ENCODE measurements around the gene LCE3D.
"Not testable (repeated sequence)": the region's sequence is repeated elsewhere in the genome, so short reads cannot be mapped to it uniquely, and the experiment has no call there.

LCE3D gene, protein sequence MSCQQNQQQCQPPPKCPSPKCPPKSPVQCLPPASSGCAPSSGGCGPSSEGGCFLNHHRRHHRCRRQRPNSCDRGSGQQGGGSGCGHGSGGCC

DNA sequence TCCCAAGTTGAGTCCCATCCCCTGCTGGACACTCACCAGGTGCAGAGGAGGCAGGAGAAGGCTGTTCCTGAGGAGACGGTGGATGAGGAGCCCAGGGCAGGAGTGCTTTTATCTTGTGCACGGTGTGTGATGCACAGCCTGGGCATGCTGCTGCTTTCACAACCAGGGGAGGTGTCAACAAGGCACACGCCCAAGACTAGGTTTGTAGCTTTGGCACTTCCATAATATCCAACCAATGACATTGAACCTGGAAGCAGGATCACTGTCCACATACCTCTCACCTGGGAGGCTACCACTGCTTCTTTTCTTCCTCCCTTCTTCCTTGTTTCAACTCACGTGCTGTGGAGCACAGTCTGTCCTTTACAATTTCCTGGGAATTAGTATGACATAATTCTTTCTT is at the start of gene LCE3D:
Gene LCE3D (minus strand): TSS at position 84 of the 400 bp plus-strand sequence. CDS start 580 bp downstream, outside the sequence.
- DNase-seq (ENCODE audit: low read depth) = no peak

DNA sequence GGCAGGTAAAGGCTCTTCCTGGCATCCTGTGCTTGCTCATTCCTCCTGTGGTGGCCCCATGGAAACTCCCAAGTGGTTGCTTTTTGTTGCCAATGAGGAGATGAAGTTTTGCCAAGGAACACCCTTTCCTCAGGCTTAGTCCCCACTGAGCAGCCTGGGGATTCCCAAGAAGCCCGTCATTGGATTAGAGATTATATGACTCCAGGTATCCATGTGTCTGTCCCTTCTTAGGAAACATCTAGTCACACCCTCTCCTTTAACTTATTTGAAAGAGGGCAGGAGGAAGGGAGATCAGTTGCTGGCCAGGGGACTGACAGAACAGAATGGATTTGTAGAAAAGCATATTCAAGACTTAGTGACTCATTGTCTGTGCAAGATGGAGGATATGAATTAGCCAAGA is 46.4 kb upstream of the LCE3D start:
- no peak for DNase-seq (ENCODE audit: low read depth)

DNA sequence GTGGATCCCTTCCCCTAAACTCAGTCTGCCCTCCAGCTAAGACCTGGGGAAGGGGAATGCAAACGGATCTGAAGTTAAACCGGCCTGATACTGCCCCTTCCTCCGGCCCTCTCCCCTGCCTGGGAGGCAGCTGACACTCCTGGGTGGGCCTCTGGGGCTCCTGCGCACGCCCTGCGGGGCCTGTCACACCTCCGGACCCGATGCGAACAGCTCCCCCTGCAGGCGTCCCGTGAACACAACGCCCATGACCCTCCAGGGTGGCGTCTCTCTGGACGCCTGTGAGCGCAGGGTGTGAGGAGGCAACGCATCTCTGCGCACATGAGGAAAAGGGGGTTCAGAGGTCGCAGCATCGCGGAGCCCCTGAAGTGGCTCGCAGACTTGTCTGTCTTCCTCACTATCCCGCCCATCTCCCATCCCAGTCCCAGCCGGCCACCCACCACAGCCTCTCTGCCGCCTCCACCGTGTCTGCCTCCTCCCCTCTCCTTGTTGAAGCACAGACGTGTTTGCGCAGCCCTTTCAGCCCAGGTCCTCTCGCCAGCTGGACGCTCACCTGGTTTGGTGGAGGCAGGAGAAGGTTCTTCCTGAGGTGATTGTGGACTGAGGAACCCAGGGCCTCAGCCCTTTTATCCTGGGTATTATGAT is 43.0 kb upstream of the LCE3D start:
- no peak for DNase-seq (ENCODE audit: low read depth)

DNA sequence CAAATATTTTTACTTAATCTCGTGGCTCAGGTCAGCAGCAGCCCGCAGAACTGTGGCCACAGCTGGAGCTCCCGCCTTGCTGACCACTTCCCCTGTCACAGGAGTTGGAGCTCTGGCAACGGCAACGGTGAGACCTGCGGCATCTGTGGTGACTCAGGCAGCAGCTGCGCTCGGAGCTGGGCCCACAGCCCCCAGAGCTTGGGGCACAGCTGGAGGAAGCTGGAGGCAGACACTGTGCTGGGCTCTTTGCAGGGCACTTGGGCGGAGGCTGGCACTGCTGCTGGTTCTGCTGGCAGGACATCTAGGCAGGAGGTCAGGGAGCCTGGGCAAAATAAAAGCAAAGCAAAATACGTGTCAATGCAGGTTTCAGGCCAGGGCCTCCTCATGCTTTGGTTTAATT is 42.5 kb upstream of the LCE3D start, which contains the start of gene LCE3A:
Gene LCE3A (minus strand): TSS at position 301 of the 400 bp plus-strand sequence. CDS start 0 bp downstream, at position 301.
- DNase-seq (ENCODE audit: low read depth) = no peak

DNA sequence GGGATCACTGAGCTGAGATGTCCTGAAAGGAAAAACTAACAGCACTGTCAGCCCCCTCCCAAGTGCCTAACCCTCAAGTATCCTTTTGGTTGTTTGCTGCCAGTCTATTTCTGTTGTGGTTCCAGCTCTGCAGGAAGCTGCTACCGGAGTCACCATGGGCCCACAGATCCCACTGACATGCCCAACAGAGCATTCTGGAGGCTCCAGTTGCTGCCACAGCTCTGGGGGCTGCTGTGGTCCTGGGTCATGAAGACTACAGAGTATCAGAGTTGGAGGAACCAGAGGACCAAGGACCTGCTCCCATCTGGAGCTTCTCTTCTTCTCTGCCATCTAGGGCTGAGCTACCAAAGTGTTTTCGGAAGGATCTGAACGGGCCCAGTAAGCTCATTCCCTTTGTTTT is 41.7 kb upstream of the LCE3D start:
- DNase-seq (ENCODE audit: low read depth) = no peak

DNA sequence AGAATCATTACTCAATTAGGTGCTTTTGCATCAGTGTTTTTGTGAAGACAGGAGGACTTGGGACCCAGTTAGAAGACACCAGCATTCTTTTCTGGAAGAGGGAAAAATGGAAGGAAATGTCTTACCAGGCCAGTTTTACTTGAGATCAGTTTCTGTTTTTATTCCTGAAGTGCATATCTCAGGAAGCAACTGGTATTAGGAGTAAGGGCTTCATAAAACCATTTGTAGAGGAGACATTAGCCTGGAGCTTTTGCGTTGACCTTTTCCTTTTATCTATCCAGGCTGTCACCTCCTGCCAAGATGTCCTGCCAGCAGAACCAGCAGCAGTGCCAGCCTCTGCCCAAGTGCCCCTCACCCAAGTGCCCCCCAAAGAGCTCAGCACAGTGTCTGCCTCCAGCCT is 33.2 kb upstream of the LCE3D start, which contains the start of gene LCE3B:
Gene LCE3B (plus strand): TSS at position 301 of the 400 bp plus-strand sequence. CDS start 0 bp downstream, at position 301.
- DNase-seq (ENCODE audit: low read depth) = no peak

DNA sequence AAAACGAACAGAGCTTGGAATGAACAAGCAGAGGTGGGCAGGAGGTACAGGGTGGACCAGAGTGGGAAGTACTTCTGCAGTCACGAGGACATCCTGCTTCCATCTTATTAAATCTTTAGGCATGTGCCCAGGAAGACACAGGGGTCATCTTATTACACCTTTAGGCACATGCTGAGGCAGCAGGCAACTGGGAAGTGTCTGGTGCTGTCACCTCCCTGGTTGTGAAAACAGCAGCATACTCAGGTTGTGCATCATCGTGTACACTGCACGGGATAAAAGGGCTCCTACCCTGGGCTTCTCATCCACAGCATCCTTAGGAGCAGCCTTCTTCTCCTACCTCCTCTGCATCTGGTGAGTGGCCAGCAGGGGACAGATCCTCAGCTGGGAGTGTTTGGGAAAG is 19.6 kb upstream of the LCE3D start, which contains the start of gene LCE3C:
Gene LCE3C (plus strand): TSS at position 301 of the 400 bp plus-strand sequence. CDS start 498 bp downstream, outside the sequence.
- DNase-seq (ENCODE audit: low read depth) = no peak

DNA sequence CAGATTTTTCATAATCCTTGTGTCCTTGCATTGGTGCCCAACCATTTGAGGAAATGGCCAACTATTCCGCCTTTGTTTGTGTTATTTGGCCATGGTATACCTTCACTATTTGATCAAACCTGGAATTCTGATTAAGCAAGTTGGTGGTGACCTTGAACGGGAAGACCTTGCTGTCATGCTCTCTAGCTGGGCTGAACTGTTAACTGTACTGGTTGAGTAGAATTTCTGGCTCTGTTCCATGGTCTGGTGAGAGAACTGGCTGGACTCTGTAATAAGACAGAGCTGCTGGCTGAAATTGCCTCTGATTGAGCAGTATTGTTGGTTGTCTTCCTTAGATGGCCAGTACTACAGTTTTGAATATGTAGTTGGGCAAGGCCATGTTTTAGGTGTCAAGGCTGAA is 16.7 kb upstream of the LCE3D start:
- DNase-seq (ENCODE audit: low read depth) = no peak

DNA sequence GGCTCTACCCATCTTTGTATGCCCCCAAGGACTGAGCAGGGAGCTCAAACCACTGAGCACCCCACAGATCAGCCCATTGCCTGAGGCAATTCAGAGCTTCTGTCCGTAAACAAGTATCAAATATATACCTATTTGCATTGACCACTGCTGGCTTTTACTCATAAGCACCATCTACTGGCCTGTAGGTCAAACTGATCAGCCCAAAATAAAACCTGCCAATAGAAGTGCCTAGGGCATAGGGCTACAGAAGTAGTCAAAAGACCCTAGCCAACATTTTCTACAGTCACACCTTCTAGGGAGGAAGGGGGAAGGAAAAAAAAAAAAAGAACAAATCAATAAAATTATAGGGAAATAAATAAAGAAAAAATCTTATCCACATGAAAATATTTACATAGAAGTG is 5.3 kb upstream of the LCE3D start:
- no peak for DNase-seq (ENCODE audit: low read depth)

DNA sequence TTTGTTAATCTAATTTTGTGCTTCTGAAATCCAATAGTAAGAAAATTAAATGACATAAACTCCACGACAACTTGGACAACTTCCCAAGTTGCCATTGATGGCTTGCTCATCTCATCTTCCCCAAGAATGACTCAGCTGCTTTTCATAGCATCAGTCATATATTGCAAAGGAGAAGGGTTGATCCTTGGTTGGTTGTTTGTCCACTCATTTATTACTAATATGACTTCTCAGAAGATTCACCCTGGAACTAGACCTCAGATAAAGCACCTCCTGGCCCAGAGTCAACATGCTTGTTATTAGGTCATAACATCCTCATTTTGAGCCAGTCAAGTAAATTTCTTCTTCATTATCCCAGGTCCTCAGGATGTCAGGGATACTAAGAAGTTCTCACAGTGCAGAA is 2.3 kb upstream of the LCE3D start:
- DNase-seq (ENCODE audit: low read depth) = no peak

DNA sequence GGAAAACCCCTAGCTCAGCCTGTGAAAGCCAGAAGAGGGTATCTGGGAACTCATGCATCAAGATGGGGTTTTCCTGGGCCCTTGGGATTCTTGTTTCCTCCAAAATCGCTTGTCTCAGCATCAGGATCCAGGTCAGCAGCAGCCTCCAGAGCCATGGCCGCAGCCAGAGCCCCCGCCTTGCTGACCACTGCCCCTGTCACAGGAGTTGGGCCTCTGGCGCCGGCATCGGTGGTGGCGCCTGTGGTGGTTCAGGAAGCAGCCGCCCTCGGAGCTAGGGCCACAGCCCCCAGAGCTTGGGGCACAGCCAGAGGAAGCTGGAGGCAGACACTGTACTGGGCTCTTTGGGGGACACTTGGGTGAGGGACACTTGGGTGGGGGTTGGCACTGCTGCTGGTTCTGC is 790 bp downstream of the LCE3D start:
- not testable (repeated sequence) for DNase-seq (ENCODE audit: low read depth)

DNA sequence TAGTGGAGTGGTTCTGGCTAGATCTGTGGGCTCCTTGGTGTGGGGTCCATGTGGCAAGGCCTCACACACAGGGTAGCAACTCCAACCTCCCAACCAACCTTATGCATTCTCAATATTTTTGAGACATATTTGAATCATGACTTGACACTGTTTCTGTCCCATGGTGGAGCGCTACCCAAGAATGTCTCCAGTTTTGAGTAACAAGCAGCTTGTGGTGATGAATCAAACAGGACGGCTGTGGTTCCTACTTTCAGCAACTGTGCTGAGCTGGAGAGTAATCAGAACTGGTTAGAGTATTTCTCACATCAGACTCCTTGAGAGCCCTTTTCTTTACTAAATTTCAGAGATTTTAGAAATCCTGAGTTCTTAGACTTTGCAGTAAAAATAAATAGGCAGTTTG is 3.1 kb downstream of the LCE3D start:
- no peak for DNase-seq (ENCODE audit: low read depth)

DNA sequence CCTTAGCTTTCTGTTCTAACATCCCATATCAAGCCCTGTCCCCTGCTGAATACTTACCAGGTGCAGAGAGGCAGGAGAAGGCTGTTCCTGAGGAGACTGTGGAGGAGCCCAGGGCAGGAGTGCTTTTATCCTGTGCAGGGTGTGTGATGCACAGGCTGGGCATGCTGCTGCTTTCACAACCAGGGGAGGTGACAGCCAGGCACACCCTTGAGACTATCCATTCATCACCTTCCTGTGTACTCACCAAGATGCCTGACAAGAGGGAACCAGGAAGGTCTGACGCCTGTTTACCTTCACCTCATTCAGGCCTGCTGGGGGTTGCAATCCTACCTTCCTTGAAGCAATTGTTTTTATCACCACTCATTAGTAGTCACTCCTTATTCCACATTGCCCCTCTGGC is 13.6 kb downstream of the LCE3D start, which contains the start of gene LCE3E:
Gene LCE3E (minus strand): TSS at position 100 of the 400 bp plus-strand sequence. CDS start 572 bp downstream, outside the sequence.
- DNase-seq (ENCODE audit: low read depth) = no peak

DNA sequence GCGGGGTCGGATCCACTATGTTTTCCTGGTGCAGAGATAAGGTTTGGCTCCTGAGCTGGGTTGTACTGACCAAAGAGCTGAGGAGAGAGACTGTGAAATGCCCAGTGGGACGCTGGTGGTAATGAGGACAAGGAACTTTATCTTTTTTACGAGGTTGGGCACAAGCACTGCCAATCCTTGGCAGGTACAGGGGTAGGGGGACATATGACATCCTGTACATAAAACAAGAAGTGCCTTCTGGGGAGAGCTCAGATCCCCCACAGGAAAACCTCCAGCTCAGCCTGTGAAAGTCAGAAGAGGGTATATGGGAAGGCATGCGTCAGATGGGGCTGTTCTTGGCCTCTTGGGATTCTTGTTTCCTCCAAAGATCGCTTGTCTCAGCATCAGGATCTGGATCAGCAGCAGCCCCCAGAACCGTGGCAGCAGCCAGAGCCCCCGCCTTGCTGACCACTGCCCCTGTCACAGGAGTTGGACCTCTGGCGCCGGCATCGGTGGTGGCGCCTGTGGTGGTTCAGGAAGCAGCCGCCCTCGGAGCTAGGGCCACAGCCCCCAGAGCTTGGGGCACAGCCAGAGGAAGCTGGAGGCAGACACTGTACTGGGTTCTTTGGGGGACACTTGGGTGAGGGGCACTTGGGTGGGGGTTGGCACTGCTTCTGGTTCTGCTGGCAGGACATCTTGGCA is 14.6 kb downstream of the LCE3D start:
- DNase-seq (ENCODE audit: low read depth) = no peak

DNA sequence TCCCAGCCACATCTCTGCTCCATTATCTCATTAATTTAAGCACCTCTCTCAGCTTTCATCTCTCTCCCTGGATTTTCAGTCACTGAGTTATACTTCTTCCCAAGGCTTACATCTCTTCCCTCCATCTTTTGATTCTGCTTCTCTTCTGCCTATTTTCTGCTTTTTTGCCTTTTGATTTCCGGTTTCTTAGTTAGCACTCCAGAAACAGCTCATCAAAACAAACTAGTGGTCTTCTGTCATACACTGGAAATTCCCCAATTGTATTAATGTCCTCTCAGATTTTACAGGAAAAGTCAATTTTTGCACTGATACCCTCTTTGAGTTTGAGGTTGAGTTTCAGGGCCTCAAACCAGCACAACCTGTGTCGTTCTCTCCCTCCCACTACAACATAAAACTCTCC is 15.2 kb downstream of the LCE3D start:
- no peak for DNase-seq (ENCODE audit: low read depth)

DNA sequence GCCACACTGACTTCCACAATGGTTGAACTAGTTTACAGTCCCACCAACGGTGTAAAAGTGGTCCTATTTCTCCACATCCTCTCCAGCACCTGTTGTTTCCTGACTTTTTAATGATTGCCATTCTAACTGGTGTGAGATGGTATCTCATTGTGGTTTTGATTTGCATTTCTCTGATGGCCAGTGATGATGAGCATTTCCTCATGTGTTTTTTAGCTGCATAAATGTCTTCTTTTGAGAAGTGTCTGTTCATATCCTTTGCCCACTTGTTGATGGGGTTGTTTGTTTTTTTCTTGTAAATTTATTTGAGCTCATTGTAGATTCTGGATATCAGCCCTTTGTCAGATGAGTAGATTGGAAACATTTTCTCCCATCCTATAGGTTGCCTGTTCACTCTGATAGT is 32.0 kb downstream of the LCE3D start:
- not testable (repeated sequence) for DNase-seq (ENCODE audit: low read depth)

DNA sequence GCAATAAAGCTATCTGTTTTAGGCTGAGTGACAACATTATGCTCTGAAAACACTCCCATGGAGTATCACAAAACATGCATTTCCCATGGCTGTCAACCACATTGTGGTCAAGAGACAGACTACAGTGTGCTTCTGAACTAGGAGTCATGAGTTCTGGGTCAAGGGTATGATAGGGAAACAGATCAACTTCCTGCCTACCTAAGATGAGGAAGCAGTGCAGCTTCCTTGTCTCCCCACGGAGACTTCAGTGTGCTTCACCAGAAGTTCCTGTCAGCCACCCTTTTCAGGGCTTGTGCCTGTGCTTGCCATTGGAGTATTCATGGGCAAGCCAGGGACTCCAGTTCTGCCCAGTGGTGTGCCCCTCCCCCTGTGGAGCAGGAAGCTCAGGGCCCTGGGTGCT is 33.6 kb downstream of the LCE3D start:
- no peak for DNase-seq (ENCODE audit: low read depth)

DNA sequence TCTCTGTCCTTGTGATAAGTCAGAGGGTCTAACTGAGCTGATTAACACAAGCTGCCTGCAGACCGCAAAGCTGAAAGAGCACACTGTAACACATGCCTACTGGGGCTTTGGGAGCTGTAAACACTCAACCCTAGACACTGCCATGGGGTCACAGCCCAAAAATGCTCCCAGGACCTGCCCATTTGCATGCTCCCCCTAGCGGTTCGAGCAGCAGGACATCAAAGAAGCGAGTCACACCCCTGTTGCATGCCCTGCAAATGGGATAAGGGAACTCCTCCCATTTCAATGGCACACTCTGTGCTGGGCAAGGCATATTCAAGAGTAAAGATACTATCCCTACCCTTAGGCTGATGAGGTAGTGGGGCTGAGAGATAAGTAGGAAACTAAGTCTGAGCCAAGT is 36.5 kb downstream of the LCE3D start:
- DNase-seq (ENCODE audit: low read depth) = no peak

DNA sequence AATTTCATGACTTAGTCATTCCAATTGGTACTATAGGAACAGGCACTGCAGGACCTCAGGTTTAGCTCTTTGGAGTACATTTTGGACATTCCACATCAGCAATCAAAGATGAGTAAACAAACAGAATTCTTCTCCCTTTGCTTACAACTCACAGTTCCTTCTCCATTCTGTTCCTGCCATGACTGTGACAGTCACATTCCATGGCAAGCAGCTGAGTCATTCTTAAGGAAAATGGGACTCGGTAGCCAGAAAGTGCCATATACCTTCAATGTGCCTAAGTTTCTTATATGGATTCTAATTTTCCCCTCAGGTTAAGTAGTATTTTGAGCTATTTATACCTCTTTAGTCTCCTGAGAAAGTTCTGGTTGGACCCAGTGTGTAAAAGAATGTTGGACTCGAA is 40.4 kb downstream of the LCE3D start:
- DNase-seq (ENCODE audit: low read depth) = no peak

DNA sequence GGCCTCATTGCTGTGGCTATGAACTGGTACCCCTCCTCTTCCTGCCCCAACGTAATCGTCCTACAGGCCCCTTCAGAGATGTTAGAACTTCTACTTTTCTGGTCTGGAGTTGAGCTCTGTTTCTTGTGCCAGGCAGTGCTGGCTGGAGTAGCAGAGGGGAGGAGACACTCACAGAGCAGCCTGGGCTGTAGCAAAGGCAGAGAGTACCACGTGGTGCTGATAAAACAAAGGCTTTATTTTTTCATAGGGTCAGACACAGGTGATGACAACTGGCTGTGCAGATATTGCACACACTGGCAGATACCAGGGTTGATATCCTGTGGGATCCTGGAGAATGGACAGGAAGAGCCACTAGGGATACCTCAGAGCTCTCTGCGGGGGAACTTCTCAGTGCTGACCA is 42.8 kb downstream of the LCE3D start:
- no peak for DNase-seq (ENCODE audit: low read depth)

DNA sequence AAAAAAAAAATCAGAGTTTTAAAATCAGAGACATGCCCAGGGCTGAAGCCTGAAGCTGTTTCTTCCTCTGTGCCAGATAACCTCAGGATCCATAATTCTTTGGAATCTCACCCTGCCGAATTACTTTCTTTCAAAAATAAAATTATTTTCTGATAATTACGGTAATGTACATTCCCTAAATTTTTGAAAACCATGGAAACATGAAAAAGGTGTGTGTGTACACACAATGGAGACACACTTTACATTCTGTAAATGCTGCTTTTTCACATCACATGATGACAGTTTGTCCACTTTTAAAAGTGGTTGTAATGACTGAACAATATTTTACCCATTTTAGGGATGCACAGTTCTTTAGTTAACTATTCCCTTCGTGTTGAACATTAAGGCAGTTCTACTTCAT is 44.5 kb downstream of the LCE3D start:
- no peak for DNase-seq (ENCODE audit: low read depth)

DNA sequence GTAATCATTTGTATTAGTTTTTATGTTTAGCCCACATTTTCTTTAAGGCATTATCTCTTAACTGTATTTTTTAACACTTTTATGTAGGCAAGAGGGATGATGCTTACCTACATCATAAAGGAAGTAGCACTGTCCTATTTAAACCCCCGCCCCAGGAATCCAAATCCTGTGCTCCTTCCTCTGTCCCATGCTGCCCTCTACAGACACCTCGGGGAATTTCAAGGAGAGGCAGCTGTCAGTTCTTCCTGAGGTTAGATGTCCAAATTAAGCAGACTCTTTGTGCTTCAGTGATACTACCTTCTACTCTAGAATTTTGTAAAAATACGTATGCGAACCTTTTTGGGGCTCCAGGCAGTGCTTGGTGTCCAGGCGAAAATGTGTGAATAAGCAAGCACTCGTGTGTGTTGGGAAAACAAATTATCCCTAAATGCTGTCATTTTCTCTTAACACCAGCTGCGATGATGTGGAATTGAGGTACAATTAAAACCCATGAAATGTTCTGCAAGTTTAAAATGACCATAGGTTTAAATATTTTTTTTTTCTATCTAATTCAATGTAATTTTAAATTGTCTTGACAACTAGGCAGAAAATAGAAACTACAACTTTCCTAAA is 46.9 kb downstream of the LCE3D start:
- DNase-seq (ENCODE audit: low read depth) = peak; percentile 20

Data from activated T-cell treated with anti-CD3 and anti-CD28 coated beads for 24 hours (primary cell).